ENCODE results near the gene LDHAL6B. TPM values are rescaled to one million over a fixed set of nuclear protein-coding genes. Genes with fewer than 3 reads are reported as not detected.

LDHAL6B gene
- total and polyA plus RNA-seq, 9 of the 15 experiments (the other 6 are each of a cell fraction or from before 2014, with no cell fraction given), result not detected

- 2% methylated on average over 5 of the region's 5 CpGs for WGBS (ENCODE audit: insufficient coverage, low coverage, missing lambda C conversion rate)
- H3K79me2 ChIP-seq (ENCODE audit: control insufficient read depth, insufficient read depth, low read length), result no peaks in the 10 kb centered on the region
- POLR2A ChIA-PET, result no interaction called here
- TF ChIP-seq ZNF695 (CRISPR knock-in tag; IDR thresholded peaks at IDR 0.05) (no peak), L3MBTL2 (IDR thresholded peaks at IDR 0.05) (no peak), ZNF407 (IDR thresholded peaks at IDR 0.05; ENCODE audit: low read depth) (no peak), BRD4 (IDR thresholded peaks at IDR 0.05) (no peak), ZNF561 (CRISPR knock-in tag; conservative IDR thresholded peaks at IDR 0.05) (no peak), HDAC3 (IDR thresholded peaks at IDR 0.05; ENCODE audit: borderline replicate concordance, partially characterized antibody) (no peak), KAT8 (IDR thresholded peaks at IDR 0.05; ENCODE audit: low read depth) (no peak), HIVEP1 (CRISPR knock-in tag; IDR thresholded peaks at IDR 0.05) (no peak), CLOCK (CRISPR knock-in tag; IDR thresholded peaks at IDR 0.05; ENCODE audit: borderline replicate concordance) (no peak), TCF15 (CRISPR knock-in tag; IDR thresholded peaks at IDR 0.05) (no peak)
Observed at GRCh38 chr15:59243622-59244021, 37.0 kb downstream of the LDHAL6B start.

More at GRCh38 chr15:59243622-59244021, 37.0 kb downstream of the LDHAL6B start:
- intact Hi-C loops (cut with micrococcal nuclease) (no loop called here), in situ Hi-C loops (cut with MboI) (no loop called here)
- no peak overlapping the region for H3K27ac ChIP-seq (ENCODE audit: extremely low read depth, low read depth, low read length)
- no peak overlapping the region for H3K4me3 ChIP-seq
- DNase-seq (ENCODE audit: extremely low read depth in 1 of 4, low spot score in 3 of 4) (no peak), FAIRE-seq (no peak), ATAC-seq (no peak)
- no peaks in the 10 kb centered on the region for H3K4me1 ChIP-seq (replicated peaks in 1 of 2; ENCODE audit: control insufficient read depth in 2 of 2, insufficient read depth in 2 of 2, low read length in 2 of 2)
- H3K9me3 ChIP-seq (replicated peaks; ENCODE audit: control insufficient read depth, insufficient read depth, low read depth, low read length), result no peaks in the 10 kb centered on the region
- no peak overlapping the region for H2AFZ ChIP-seq (ENCODE audit: low read depth, low read length)
- CTCF ChIA-PET (ENCODE audit: low intra/inter-chr PET ratio), result no interaction called here
- no peak overlapping the region for H3K4me2 ChIP-seq (ENCODE audit: insufficient read depth, low read length)
- no peaks in the 10 kb centered on the region for H4K20me1 ChIP-seq (replicated peaks; ENCODE audit: control insufficient read depth, insufficient read depth, low read length)
- H3K27me3 ChIP-seq (ENCODE audit: control insufficient read depth in 2 of 2, insufficient read depth in 2 of 2, low read length in 2 of 2), result peaks cover 0 to 3% of the 10 kb centered on the region in 2 experiments; a peak in 3 of 5 replicates
- no peaks in the 10 kb centered on the region for H3K9me1 ChIP-seq (ENCODE audit: control insufficient read depth, insufficient read depth, low read length)
- BruUV-seq (replicated peaks), result no TSS peak
- no peaks in the 10 kb centered on the region for H3K36me3 ChIP-seq (ENCODE audit: control insufficient read depth, insufficient read depth, low read length)
- no peak overlapping the region for H3K9ac ChIP-seq (ENCODE audit: insufficient read depth in 1 of 2, low read depth in 2 of 2, low read length in 2 of 2)
